CD4-positive, CD25-positive, alpha-beta regulatory T cell (primary cell): ENCODE data around the gene PRB3. TPM values are rescaled to one million over a fixed set of nuclear protein-coding genes. Genes with fewer than 3 reads are reported as not detected.

Source experiments
- ATAC-seq, 2 donors: fragments of 150-1000 bp; cut with Tn5 transposase; one replicate each; pipeline ENCODE4 v1.10.0; 2021; ENCODE audit warnings: low read depth in 2 of 2, moderate number of reproducible peaks in 2 of 2, moderate library complexity in 1 of 2
- DNase-seq, 3 donors: peaks; one replicate each; pipeline versions ENCODE4 v3.0.0 to v3.0.0-alpha.2; 2012 to 2022; ENCODE audit warnings: mixed read lengths in 1 of 3
- H3K27ac ChIP-seq: one replicate; pipeline ENCODE4 v1.7.0; 2013; ENCODE audit warnings: mild to moderate bottlenecking, low read length; ENCODE audit not compliant: insufficient read depth, poor library complexity, severe bottlenecking
- H3K27me3 ChIP-seq: one replicate; pipeline ENCODE4 v1.7.0; 2013; ENCODE audit warnings: low read length; ENCODE audit not compliant: control insufficient read depth, insufficient read depth
- H3K36me3 ChIP-seq: one replicate; pipeline ENCODE4 v1.7.0; 2013; ENCODE audit warnings: mild to moderate bottlenecking, low read length, moderate library complexity; ENCODE audit not compliant: control insufficient read depth, insufficient read depth
- H3K4me1 ChIP-seq: 2 replicates; pipeline ENCODE4 v1.7.0; 2013; ENCODE audit warnings: mild to moderate bottlenecking, low read length; ENCODE audit not compliant: insufficient read depth, control insufficient read depth, poor library complexity, severe bottlenecking
- H3K4me3 ChIP-seq: one replicate; pipeline ENCODE4 v1.7.0; 2013; ENCODE audit warnings: low read depth, mild to moderate bottlenecking, low read length, moderate library complexity
- H3K9me3 ChIP-seq, 2 experiments: 1 replicate in 1 of 2; 2 replicates in 1 of 2; pipeline ENCODE4 v1.7.0; 2013; ENCODE audit warnings: low read length in 2 of 2, mild to moderate bottlenecking in 1 of 2, moderate library complexity in 1 of 2; ENCODE audit not compliant: control insufficient read depth in 2 of 2
- H3K27ac Mint-ChIP-seq, 3 donors: one replicate each; pipeline ENCODE4 v1.8.0; 2020 to 2022; ENCODE audit warnings: mild to moderate bottlenecking in 3 of 3, mixed read lengths in 3 of 3, moderate library complexity in 2 of 3
- H3K27me3 Mint-ChIP-seq: one replicate; pipeline ENCODE4 v1.8.0; 2022; ENCODE audit warnings: mild to moderate bottlenecking, mixed read lengths
- H3K36me3 Mint-ChIP-seq: one replicate; pipeline ENCODE4 v1.8.0; 2020; ENCODE audit warnings: mixed read lengths
- H3K4me1 Mint-ChIP-seq, 4 donors: one replicate each; pipeline ENCODE4 v1.8.0; 2020 to 2022; ENCODE audit warnings: mixed read lengths in 4 of 4, mild to moderate bottlenecking in 1 of 4
- H3K4me3 Mint-ChIP-seq, 4 donors: one replicate each; pipeline ENCODE4 v1.8.0; 2020 to 2022; ENCODE audit warnings: mild to moderate bottlenecking in 4 of 4, mixed read lengths in 4 of 4, moderate library complexity in 3 of 4
- H3K9me3 Mint-ChIP-seq, 7 donors: one replicate each; pipeline ENCODE4 v1.8.0; 2020 to 2022; ENCODE audit warnings: mixed read lengths in 7 of 7, mild to moderate bottlenecking in 3 of 7, moderate library complexity in 2 of 7
- polyA plus RNA-seq, 4 donors: library from polyadenylated mRNA; unstranded; fragments of 300-500 nt; fragmentation: Illumina TruSeq; gene quantifications; one replicate each; pipeline ENCODE4 v1.2.3, GENCODE V29; 2021
- total RNA-seq: library from RNA; stranded (reverse); gene quantifications from one replicate; pipeline ENCODE4 v1.2.3, GENCODE V29; 2022

The PRB3 gene
- not detected for total RNA-seq
- polyA plus RNA-seq, result under 1 TPM in 1 of 4 donors, not detected in 3; 0.17 TPM

GRCh38 chr12:11269607-11270006 lies at the start of gene PRB3:
Gene PRB3 (minus strand): TSS chr12:11269707. CDS start chr12:11269669, 38 bp downstream.
- Histone ChIP-seq H3K4me1 (no peaks in the 10 kb centered on the region), H3K27me3 (no peaks in the 10 kb centered on the region), H3K4me3 (no peak within 1 kb of the TSS), H3K9me3 (no peaks in the 10 kb centered on the region), H3K27ac (no peak within 1 kb of the TSS), H3K36me3 (no peaks in the 10 kb centered on the region)
- Mint-ChIP-seq H3K4me3 (no peak within 1 kb of the TSS), H3K9me3 (peaks cover 0 to 6% (median 0%) of the 10 kb centered on the region in 7 donors), H3K27ac (no peak within 1 kb of the TSS), H3K4me1 (no peaks in the 10 kb centered on the region), H3K27me3 (no peaks in the 10 kb centered on the region), H3K36me3 (peaks cover 8% of the 10 kb centered on the region)
- ATAC-seq (no peak), DNase-seq (no peak)

GRCh38 chr12:11310336-11310735 lies 40.8 kb upstream of the PRB3 start, which contains the start of gene PRB4:
Gene PRB4 (minus strand): TSS chr12:11310436. CDS start chr12:11310398, 38 bp downstream.
- H3K27me3 ChIP-seq, result no peaks in the 10 kb centered on the region
- Mint-ChIP-seq H3K27ac (no peak within 1 kb of the TSS), H3K36me3 (no peaks in the 10 kb centered on the region), H3K4me3 (no peak within 1 kb of the TSS), H3K9me3 (peaks cover 0 to 41% (median 10%) of the 10 kb centered on the region in 7 donors), H3K27me3 (no peaks in the 10 kb centered on the region), H3K4me1 (no peaks in the 10 kb centered on the region)
- DNase-seq, result no peak
- H3K27ac ChIP-seq, result no peak within 1 kb of the TSS
- peaks cover 0 to 2% of the 10 kb centered on the region in 2 experiments for H3K9me3 ChIP-seq
- no peaks in the 10 kb centered on the region for H3K36me3 ChIP-seq
- no peak within 1 kb of the TSS for H3K4me3 ChIP-seq
- no peak for ATAC-seq
- no peaks in the 10 kb centered on the region for H3K4me1 ChIP-seq

DNA sequence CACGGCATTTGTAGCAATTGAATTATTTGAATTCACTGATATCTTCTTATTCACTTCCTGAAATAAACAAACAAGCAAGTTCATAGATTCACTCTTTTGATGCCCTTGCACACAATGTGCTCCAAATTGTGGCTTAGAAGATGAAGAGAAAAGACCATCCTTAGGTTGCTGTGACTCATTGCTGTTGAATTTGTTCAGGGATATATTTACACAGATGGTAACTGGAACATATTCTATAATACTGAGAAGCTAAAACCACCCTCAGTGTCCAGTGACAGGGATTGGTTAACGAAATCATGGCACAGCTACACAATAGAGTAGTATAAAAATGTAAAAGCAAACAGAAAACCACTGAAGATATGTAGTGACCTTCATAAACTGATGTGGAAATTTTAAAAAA lies 37.6 kb upstream of the PRB3 start:
- Histone ChIP-seq H3K27ac (no peak overlapping the region), H3K4me3 (no peak overlapping the region), H3K9me3 (peaks cover 0 to 2% of the 10 kb centered on the region in 2 experiments), H3K36me3 (no peaks in the 10 kb centered on the region), H3K27me3 (no peaks in the 10 kb centered on the region), H3K4me1 (no peaks in the 10 kb centered on the region)
- Mint-ChIP-seq H3K27me3 (no peaks in the 10 kb centered on the region), H3K4me3 (no peak overlapping the region), H3K36me3 (no peaks in the 10 kb centered on the region), H3K4me1 (no peaks in the 10 kb centered on the region), H3K9me3 (peaks cover 1 to 35% (median 16%) of the 10 kb centered on the region in 7 donors), H3K27ac (no peak overlapping the region)
- DNase-seq, result no peak
- ATAC-seq, result no peak

- H3K4me3 Mint-ChIP-seq, result no peak overlapping the region
- Histone ChIP-seq H3K4me1 (no peaks in the 10 kb centered on the region), H3K4me3 (no peak overlapping the region), H3K9me3 (no peaks in the 10 kb centered on the region), H3K27ac (no peak overlapping the region), H3K36me3 (no peaks in the 10 kb centered on the region), H3K27me3 (no peaks in the 10 kb centered on the region)
- H3K9me3 Mint-ChIP-seq, result peaks cover 0 to 4% (median 0%) of the 10 kb centered on the region in 7 donors
- peaks cover 15% of the 10 kb centered on the region for H3K36me3 Mint-ChIP-seq
- no peak for DNase-seq
- no peaks in the 10 kb centered on the region for H3K4me1 Mint-ChIP-seq
- no peaks in the 10 kb centered on the region for H3K27me3 Mint-ChIP-seq
- H3K27ac Mint-ChIP-seq, result no peak overlapping the region
- ATAC-seq, result no peak
Observed at GRCh38 chr12:11273449-11273848, 3.9 kb upstream of the PRB3 start.

GRCh38 chr12:11264501-11264900 lies 5.0 kb downstream of the PRB3 start:
- H3K4me1 Mint-ChIP-seq, result peaks cover 0 to 4% (median 0%) of the 10 kb centered on the region in 4 donors
- H3K27me3 Mint-ChIP-seq, result peaks cover 6% of the 10 kb centered on the region

GRCh38 chr12:11246489-11246888 lies 23.0 kb downstream of the PRB3 start:
- Mint-ChIP-seq H3K27me3 (peaks cover 4% of the 10 kb centered on the region), H3K36me3 (peaks cover 5% of the 10 kb centered on the region), H3K4me1 (no peaks in the 10 kb centered on the region), H3K4me3 (no peak overlapping the region), H3K27ac (no peak overlapping the region), H3K9me3 (peaks cover 3 to 13% (median 7%) of the 10 kb centered on the region in 7 donors)
- peaks cover 2% of the 10 kb centered on the region for H3K27me3 ChIP-seq
- ATAC-seq (no peak), DNase-seq (no peak)
- H3K27ac ChIP-seq, result no peak overlapping the region
- no peaks in the 10 kb centered on the region for H3K4me1 ChIP-seq
- H3K36me3 ChIP-seq, result no peaks in the 10 kb centered on the region
- H3K9me3 ChIP-seq, result no peaks in the 10 kb centered on the region
- H3K4me3 ChIP-seq, result no peak overlapping the region

More at GRCh38 chr12:11264501-11264900, 5.0 kb downstream of the PRB3 start:
- Mint-ChIP-seq H3K36me3 (no peaks in the 10 kb centered on the region), H3K27ac (no peak overlapping the region), H3K9me3 (peaks cover 0 to 25% (median 8%) of the 10 kb centered on the region in 7 donors), H3K4me3 (no peak overlapping the region)
- H3K4me1 ChIP-seq, result no peaks in the 10 kb centered on the region
- H3K4me3 ChIP-seq, result no peak overlapping the region
- H3K9me3 ChIP-seq, result peaks cover 0 to 2% of the 10 kb centered on the region in 2 experiments
- H3K27me3 ChIP-seq, result no peaks in the 10 kb centered on the region
- H3K36me3 ChIP-seq, result no peaks in the 10 kb centered on the region
- ATAC-seq (no peak), DNase-seq (no peak)
- no peak overlapping the region for H3K27ac ChIP-seq

GRCh38 chr12:11242656-11243055 lies 26.9 kb downstream of the PRB3 start:
- Mint-ChIP-seq H3K4me3 (no peak overlapping the region), H3K27ac (no peak overlapping the region), H3K4me1 (no peaks in the 10 kb centered on the region), H3K36me3 (peaks cover 14% of the 10 kb centered on the region), H3K27me3 (peaks cover 4% of the 10 kb centered on the region), H3K9me3 (peaks cover 0 to 7% (median 4%) of the 10 kb centered on the region in 7 donors)
- H3K4me3 ChIP-seq, result no peak overlapping the region
- DNase-seq (no peak), ATAC-seq (no peak)
- H3K36me3 ChIP-seq, result no peaks in the 10 kb centered on the region
- no peaks in the 10 kb centered on the region for H3K9me3 ChIP-seq
- H3K27ac ChIP-seq, result no peak overlapping the region
- H3K27me3 ChIP-seq, result no peaks in the 10 kb centered on the region
- H3K4me1 ChIP-seq, result no peaks in the 10 kb centered on the region

DNA sequence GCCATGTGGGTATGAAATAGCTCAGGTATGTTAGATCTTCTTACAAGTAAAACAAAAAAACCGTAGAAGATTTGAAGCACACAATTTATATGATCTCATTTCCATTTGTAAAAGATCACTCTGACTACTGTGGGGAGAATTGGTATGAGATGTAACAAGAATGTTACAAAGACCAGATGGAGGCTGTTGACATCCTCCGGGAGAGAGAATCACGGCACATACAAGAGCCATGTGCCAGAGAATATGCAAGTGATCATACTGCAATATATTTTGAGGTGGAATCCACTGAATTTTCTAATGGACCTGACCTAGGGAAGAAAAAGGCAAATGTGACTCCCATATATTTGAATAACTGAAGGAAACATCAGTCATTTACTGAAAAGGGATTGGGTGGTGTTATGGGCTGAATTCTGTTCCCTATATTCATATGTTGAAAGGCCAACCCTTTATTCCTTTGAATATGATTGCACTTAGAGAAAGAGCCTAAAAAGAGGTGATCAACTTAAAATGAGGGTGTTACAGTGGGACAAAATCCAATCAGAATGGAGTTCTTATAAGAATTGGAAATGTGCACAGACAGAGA lies 29.1 kb downstream of the PRB3 start:
- ATAC-seq, result no peak

More for the DNA sequence above, 29.1 kb downstream of the PRB3 start:
- no peak for DNase-seq
- Histone ChIP-seq H3K27me3 (no peaks in the 10 kb centered on the region), H3K36me3 (no peaks in the 10 kb centered on the region), H3K9me3 (no peaks in the 10 kb centered on the region), H3K4me3 (no peak overlapping the region), H3K4me1 (no peaks in the 10 kb centered on the region), H3K27ac (no peak overlapping the region)
- H3K36me3 Mint-ChIP-seq, result peaks cover 14% of the 10 kb centered on the region
- no peaks in the 10 kb centered on the region for H3K4me1 Mint-ChIP-seq
- H3K9me3 Mint-ChIP-seq, result peaks cover 0 to 4% (median 3%) of the 10 kb centered on the region in 7 donors
- H3K4me3 Mint-ChIP-seq, result no peak overlapping the region
- no peaks in the 10 kb centered on the region for H3K27me3 Mint-ChIP-seq
- H3K27ac Mint-ChIP-seq, result peak overlapping the region in 1 of 3 donors; percentile 74
